Liver (tissue), 3 donors: ENCODE data around the gene GULP1.

Experiments used
- ATF3 ChIP-seq: IDR thresholded peaks from 2 replicates; pipeline ENCODE4 v1.6.1; 2016; ENCODE audit warnings: antibody characterized with exemption
- CTCF ChIP-seq: fragments of 150-350 bp; IDR thresholded peaks from 2 replicates; pipeline ENCODE4 v1.5.1; 2017; ENCODE audit warnings: improper control_type of control experiment, low read depth, low read length; ENCODE audit not compliant: missing input control
- EGR1 ChIP-seq, 2 donors: IDR thresholded peaks; 2 replicates each; pipeline ENCODE4 v1.6.1; 2016 to 2018; ENCODE audit warnings: antibody characterized with exemption in 2 of 2, low read depth in 2 of 2
- FOXA1 ChIP-seq: IDR thresholded peaks from 2 replicates; pipeline ENCODE4 v1.6.1; 2016; ENCODE audit warnings: antibody characterized with exemption
- GABPA ChIP-seq, 2 donors: IDR thresholded peaks in 1 of 2; conservative IDR thresholded peaks in 1 of 2; 2 replicates each; pipeline ENCODE4 v1.6.1; 2016; ENCODE audit warnings: antibody characterized with exemption in 2 of 2, mild to moderate bottlenecking in 1 of 2, moderate library complexity in 1 of 2
- JUND ChIP-seq, 2 donors: IDR thresholded peaks; 2 replicates each; pipeline ENCODE4 v1.6.1; 2016; ENCODE audit warnings: antibody characterized with exemption in 2 of 2
- MAX ChIP-seq: IDR thresholded peaks from 2 replicates; pipeline ENCODE4 v1.6.1; 2016; ENCODE audit warnings: antibody characterized with exemption
- RAD21 ChIP-seq, 2 donors: IDR thresholded peaks; 2 replicates each; pipeline ENCODE4 v1.6.1; 2016; ENCODE audit warnings: antibody characterized with exemption in 2 of 2, mild to moderate bottlenecking in 2 of 2
- RXRA ChIP-seq, 2 donors: IDR thresholded peaks; 2 replicates each; pipeline ENCODE4 v1.6.1; 2017 to 2018; ENCODE audit warnings: antibody characterized with exemption in 2 of 2, mild to moderate bottlenecking in 1 of 2
- SP1 ChIP-seq: IDR thresholded peaks from 2 replicates; pipeline ENCODE4 v1.6.1; 2018; ENCODE audit warnings: antibody characterized with exemption, mild to moderate bottlenecking
- TAF1 ChIP-seq: conservative IDR thresholded peaks from 2 replicates; pipeline ENCODE4 v1.6.1; 2016; ENCODE audit warnings: antibody characterized with exemption, mild to moderate bottlenecking
- TF ChIP-seq, protein P1 (sequence below): IDR thresholded peaks from 2 replicates; pipeline ENCODE4 v1.6.1; 2016; ENCODE audit warnings: antibody characterized with exemption
- donor health status: healthy.
- donor health status: healthy.

DNA sequence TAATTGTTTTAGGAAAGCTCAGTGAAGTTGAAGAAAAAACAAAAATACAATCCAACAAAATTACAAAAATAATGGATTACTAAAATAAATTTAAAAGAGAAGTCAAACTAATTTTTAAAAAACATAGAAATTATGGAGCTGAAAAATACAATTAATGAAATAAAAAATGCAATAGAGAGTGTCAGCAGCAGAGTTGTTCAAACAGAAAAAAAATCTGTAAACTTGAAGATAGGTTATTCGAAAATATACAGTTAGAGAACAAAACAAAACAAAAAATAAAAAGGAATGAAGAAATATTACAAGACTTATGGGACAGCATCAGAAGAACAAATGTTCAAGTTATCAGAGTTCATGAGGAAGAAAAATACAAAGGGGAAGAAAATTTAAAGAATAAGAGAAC is 114.7 kb downstream of the GULP1 start:
- TF ChIP-seq CTCF: no peak
- TF ChIP-seq ATF3: no peak
- TF ChIP-seq SP1: no peak
- TF ChIP-seq EGR1 (IDR thresholded peaks at IDR 0.05; ENCODE audit: low read depth in 2 of 2): no peak
- no peak for TF ChIP-seq TAF1
- TF ChIP-seq MAX: no peak
- no peak for TF ChIP-seq RXRA (IDR thresholded peaks at IDR 0.05)
- TF ChIP-seq JUND (IDR thresholded peaks at IDR 0.05): no peak
- TF ChIP-seq RAD21 (IDR thresholded peaks at IDR 0.05): no peak
- no peak for TF ChIP-seq FOXA1
- no peak for TF ChIP-seq GABPA (IDR thresholded peaks at IDR 0.05 in 1 of 2, conservative IDR thresholded peaks at IDR 0.05 in 1 of 2)
- TF ChIP-seq, protein P1, sequence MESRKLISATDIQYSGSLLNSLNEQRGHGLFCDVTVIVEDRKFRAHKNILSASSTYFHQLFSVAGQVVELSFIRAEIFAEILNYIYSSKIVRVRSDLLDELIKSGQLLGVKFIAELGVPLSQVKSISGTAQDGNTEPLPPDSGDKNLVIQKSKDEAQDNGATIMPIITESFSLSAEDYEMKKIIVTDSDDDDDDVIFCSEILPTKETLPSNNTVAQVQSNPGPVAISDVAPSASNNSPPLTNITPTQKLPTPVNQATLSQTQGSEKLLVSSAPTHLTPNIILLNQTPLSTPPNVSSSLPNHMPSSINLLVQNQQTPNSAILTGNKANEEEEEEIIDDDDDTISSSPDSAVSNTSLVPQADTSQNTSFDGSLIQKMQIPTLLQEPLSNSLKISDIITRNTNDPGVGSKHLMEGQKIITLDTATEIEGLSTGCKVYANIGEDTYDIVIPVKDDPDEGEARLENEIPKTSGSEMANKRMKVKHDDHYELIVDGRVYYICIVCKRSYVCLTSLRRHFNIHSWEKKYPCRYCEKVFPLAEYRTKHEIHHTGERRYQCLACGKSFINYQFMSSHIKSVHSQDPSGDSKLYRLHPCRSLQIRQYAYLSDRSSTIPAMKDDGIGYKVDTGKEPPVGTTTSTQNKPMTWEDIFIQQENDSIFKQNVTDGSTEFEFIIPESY: no peak
